Smooth muscle cell (in vitro differentiated cells): ENCODE measurements around the gene MYEF2. TPM values are rescaled to one million over a fixed set of nuclear protein-coding genes. Genes with fewer than 3 reads are reported as not detected.

Experiments used
- DNase-seq: peaks from one replicate; lab custom pipeline; 2025; ENCODE audit not compliant: unreplicated experiment; lab: John Stamatoyannopoulos, UW
- H2AFZ ChIP-seq: fragments of 200-600 bp; sonication (generic); 2 replicates; pipeline ENCODE4 v1.6.0; 2016; ENCODE audit warnings: antibody characterized with exemption, low read depth, mild to moderate bottlenecking
- H3F3A ChIP-seq: fragments of 200-600 bp; sonication (generic); 2 replicates; pipeline ENCODE4 v1.6.0; 2017; ENCODE audit warnings: antibody characterized with exemption, low read depth
- H3K27ac ChIP-seq: fragments of 200-600 bp; sonication (generic); 2 replicates; pipeline ENCODE4 v1.5.1; 2016; ENCODE audit warnings: low read depth, mild to moderate bottlenecking
- H3K27me3 ChIP-seq: fragments of 200-600 bp; sonication (generic); 2 replicates; pipeline ENCODE4 v1.6.1; 2016; ENCODE audit warnings: low read depth, mild to moderate bottlenecking
- H3K36me3 ChIP-seq: fragments of 200-600 bp; sonication (generic); 2 replicates; pipeline ENCODE4 v1.5.1; 2016; ENCODE audit warnings: low read depth
- H3K4me1 ChIP-seq: fragments of 200-600 bp; sonication (generic); 2 replicates; pipeline ENCODE4 v1.5.1; 2016; ENCODE audit warnings: low read depth
- H3K4me2 ChIP-seq: fragments of 200-600 bp; sonication (generic); 2 replicates; pipeline ENCODE4 v1.6.0; 2016; ENCODE audit warnings: mild to moderate bottlenecking
- H3K4me3 ChIP-seq: fragments of 200-600 bp; sonication (generic); 2 replicates; pipeline ENCODE4 v1.5.1; 2016; ENCODE audit warnings: mild to moderate bottlenecking
- H3K79me2 ChIP-seq: fragments of 200-600 bp; sonication (generic); 2 replicates; pipeline ENCODE4 v1.6.0; 2016; ENCODE audit warnings: low read depth, mild to moderate bottlenecking
- H3K9ac ChIP-seq: fragments of 200-600 bp; sonication (generic); 2 replicates; pipeline ENCODE4 v1.6.0; 2016; ENCODE audit warnings: low read depth
- H3K9me3 ChIP-seq: fragments of 200-600 bp; sonication (generic); replicated peaks from 2 replicates; pipeline ENCODE4 v1.5.1; 2016; ENCODE audit warnings: low read depth
- H4K20me1 ChIP-seq: fragments of 200-600 bp; sonication (generic); 2 replicates; pipeline ENCODE4 v1.6.0; 2016; ENCODE audit warnings: low read depth
- WGBS: methylation state at CpG from one replicate; pipeline ENCODE4 v1.1.7; 2016; ENCODE audit warnings: low lambda C conversion rate; 5-methylcytosine and 5-hydroxymethylcytosine counted together
- polyA plus RNA-seq: library from polyadenylated mRNA; unstranded; fragments of >200 nt; fragmentation: Nextera tagmentation; extraction: Ambion mirVana; gene quantifications from 2 replicates; pipeline ENCODE4 v1.2.1, GENCODE V29; 2016
- total RNA-seq: library from RNA; depleted of rRNA; stranded (reverse); fragments of >200 nt; gene quantifications from 2 replicates; pipeline ENCODE4 v1.2.3, GENCODE V29; 2014
- TF ChIP-seq, protein P1 (sequence below): fragments of 200-600 bp; sonication (generic); IDR thresholded peaks from 2 replicates; pipeline ENCODE4 v1.5.1; 2017; ENCODE audit warnings: borderline replicate concordance, mild to moderate bottlenecking, antibody characterized with exemption; ENCODE audit not compliant: insufficient read depth, poor library complexity, severe bottlenecking

Gene MYEF2
- total and polyA plus RNA-seq, 2 experiments from 2014 or later = 0.56 to 13.9 TPM

GRCh38 chr15:48147358-48147757, 30.7 kb downstream of the MYEF2 start:
- Histone ChIP-seq H3K4me2 (no peak overlapping the region), H3K79me2 (no peaks in the 10 kb centered on the region), H3K9me3 (no peaks in the 10 kb centered on the region), H3K27ac (no peak overlapping the region), H3K4me1 (peaks cover 10% of the 10 kb centered on the region), H4K20me1 (no peaks in the 10 kb centered on the region), H3K4me3 (no peak overlapping the region), H2AFZ (no peak overlapping the region), H3K9ac (no peak overlapping the region), H3F3A (no peaks in the 10 kb centered on the region), H3K27me3 (no peaks in the 10 kb centered on the region), H3K36me3 (no peaks in the 10 kb centered on the region)
- DNase-seq = no peak
- TF ChIP-seq, protein P1, sequence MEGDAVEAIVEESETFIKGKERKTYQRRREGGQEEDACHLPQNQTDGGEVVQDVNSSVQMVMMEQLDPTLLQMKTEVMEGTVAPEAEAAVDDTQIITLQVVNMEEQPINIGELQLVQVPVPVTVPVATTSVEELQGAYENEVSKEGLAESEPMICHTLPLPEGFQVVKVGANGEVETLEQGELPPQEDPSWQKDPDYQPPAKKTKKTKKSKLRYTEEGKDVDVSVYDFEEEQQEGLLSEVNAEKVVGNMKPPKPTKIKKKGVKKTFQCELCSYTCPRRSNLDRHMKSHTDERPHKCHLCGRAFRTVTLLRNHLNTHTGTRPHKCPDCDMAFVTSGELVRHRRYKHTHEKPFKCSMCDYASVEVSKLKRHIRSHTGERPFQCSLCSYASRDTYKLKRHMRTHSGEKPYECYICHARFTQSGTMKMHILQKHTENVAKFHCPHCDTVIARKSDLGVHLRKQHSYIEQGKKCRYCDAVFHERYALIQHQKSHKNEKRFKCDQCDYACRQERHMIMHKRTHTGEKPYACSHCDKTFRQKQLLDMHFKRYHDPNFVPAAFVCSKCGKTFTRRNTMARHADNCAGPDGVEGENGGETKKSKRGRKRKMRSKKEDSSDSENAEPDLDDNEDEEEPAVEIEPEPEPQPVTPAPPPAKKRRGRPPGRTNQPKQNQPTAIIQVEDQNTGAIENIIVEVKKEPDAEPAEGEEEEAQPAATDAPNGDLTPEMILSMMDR = no peak

DNA sequence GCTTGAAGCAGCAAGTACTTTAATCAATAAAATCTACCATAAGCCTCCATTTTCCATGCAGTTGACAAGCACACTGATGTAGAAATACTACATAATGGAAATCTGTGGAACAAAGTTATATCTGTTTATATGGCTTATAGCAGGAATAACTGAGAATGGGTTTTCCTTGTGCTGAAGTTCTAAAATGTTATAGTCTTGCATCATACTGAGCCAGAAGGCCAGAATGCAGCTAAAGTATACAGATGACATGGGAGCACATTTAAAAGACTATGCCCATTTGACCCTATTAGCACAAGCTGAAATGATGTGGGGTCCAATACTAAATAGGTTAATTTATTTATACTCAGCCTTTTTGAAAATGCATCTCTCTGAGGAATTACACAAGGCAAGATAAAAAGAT, 32.2 kb downstream of the MYEF2 start:
- Histone ChIP-seq H3K79me2 (no peaks in the 10 kb centered on the region), H4K20me1 (no peaks in the 10 kb centered on the region), H3K27ac (no peak overlapping the region), H3K27me3 (no peaks in the 10 kb centered on the region), H3K4me3 (no peak overlapping the region), H3K4me1 (peaks cover 10% of the 10 kb centered on the region), H3K9ac (no peak overlapping the region), H2AFZ (no peak overlapping the region), H3K9me3 (no peaks in the 10 kb centered on the region), H3K4me2 (no peak overlapping the region), H3K36me3 (no peaks in the 10 kb centered on the region), H3F3A (no peaks in the 10 kb centered on the region)
- TF ChIP-seq, protein P1 = no peak
- DNase-seq = no peak

GRCh38 chr15:48144889-48145288, 33.2 kb downstream of the MYEF2 start:
- Histone ChIP-seq H3K36me3 (no peaks in the 10 kb centered on the region), H4K20me1 (no peaks in the 10 kb centered on the region), H3K27me3 (no peaks in the 10 kb centered on the region), H3K79me2 (no peaks in the 10 kb centered on the region), H3K27ac (no peak overlapping the region), H3F3A (no peaks in the 10 kb centered on the region), H3K4me2 (no peak overlapping the region), H2AFZ (no peak overlapping the region), H3K9ac (no peak overlapping the region), H3K4me3 (no peak overlapping the region), H3K4me1 (peaks cover 10% of the 10 kb centered on the region), H3K9me3 (no peaks in the 10 kb centered on the region)
- WGBS = 90% methylated on average over 1 of the region's 1 CpG
- TF ChIP-seq, protein P1 = no peak
- DNase-seq = no peak

DNA sequence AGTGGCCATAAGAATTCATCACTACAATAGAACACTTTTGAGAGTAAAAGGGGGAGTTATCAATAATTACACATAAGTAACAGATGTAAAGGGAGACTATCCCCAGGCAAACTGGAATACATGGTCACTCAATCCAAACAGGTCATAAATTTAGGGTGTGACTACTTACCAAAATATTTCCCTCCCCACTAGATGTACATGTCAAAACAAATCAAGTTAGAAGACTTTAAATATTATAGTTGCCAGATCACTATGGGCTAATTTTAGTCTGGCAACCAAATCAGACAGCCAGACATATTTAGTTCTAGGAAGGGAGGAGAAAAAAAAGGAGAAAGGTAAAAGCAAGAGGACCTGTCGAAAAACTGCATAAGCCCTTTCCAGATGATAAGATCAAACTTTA, 34.2 kb downstream of the MYEF2 start:
- 96% methylated on average over 1 of the region's 1 CpG for WGBS
- TF ChIP-seq, protein P1 = no peak
- no peak for DNase-seq
- Histone ChIP-seq H3K27ac (no peak overlapping the region), H3K79me2 (no peaks in the 10 kb centered on the region), H3F3A (no peaks in the 10 kb centered on the region), H4K20me1 (no peaks in the 10 kb centered on the region), H3K9me3 (no peaks in the 10 kb centered on the region), H3K36me3 (no peaks in the 10 kb centered on the region), H3K4me2 (no peak overlapping the region), H3K4me3 (no peak overlapping the region), H3K9ac (no peak overlapping the region), H3K27me3 (no peaks in the 10 kb centered on the region), H3K4me1 (peaks cover 10% of the 10 kb centered on the region), H2AFZ (no peak overlapping the region)
